Measurements from ENCODE around the gene ADCY7.

GRCh38 chr16:50290856-50291255, 24.5 kb downstream of the ADCY7 start:
- TF ChIP-seq POLR2AphosphoS5 (IDR thresholded peaks at IDR 0.05; ENCODE audit: low read depth, low read length) = no peak
- no peak for TF ChIP-seq CTCF (IDR thresholded peaks at IDR 0.05 in 2 of 3, conservative IDR thresholded peaks at IDR 0.05 in 1 of 3; ENCODE audit: borderline replicate concordance in 1 of 3, insufficient read depth in 1 of 3, low read depth in 2 of 3, low read length in 2 of 3)
- TF ChIP-seq ATF3 (IDR thresholded peaks at IDR 0.05) = no peak
- TF ChIP-seq JUND (IDR thresholded peaks at IDR 0.05) = no peak
- TF ChIP-seq SP1 (IDR thresholded peaks at IDR 0.05; ENCODE audit: low read depth) = no peak
